Heart right ventricle (tissue), 16 donors: ENCODE data around the gene FECH. TPM values are rescaled to one million over a fixed set of nuclear protein-coding genes. Genes with fewer than 3 reads are reported as not detected.
A peak's percentile ranks its signal among the peaks of the same experiment; 100 is the strongest.

ENCODE experiments used
- ATAC-seq, 8 donors: fragments of 200-7000 bp; cut with Tn5 transposase; one replicate each; pipeline ENCODE4 v1.9.1; 2020; ENCODE audit warnings: mild to moderate bottlenecking in 8 of 8, moderate library complexity in 8 of 8, moderate number of reproducible peaks in 1 of 8
- DNase-seq, 2 donors: peaks; one replicate each; pipeline ENCODE4 v3.0.0-alpha.2; 2020
- H3K27ac ChIP-seq, 10 donors: fragments of 200-600 bp; sonication (generic) in 2 of 10; one replicate each; pipeline versions ENCODE4 v1.5.0 to v1.8.0; 2020 to 2022; ENCODE audit warnings: mild to moderate bottlenecking in 3 of 10
- H3K27me3 ChIP-seq, 7 donors: fragments of 200-600 bp; one replicate each; pipeline ENCODE4 v1.8.0; 2021 to 2022; ENCODE audit warnings: mild to moderate bottlenecking in 2 of 7
- H3K36me3 ChIP-seq, 9 donors: fragments of 200-600 bp; sonication (generic) in 1 of 9; one replicate each; pipeline versions ENCODE4 v1.5.0 to v1.8.0; 2020 to 2022; ENCODE audit warnings: mild to moderate bottlenecking in 2 of 9
- H3K4me1 ChIP-seq, 9 donors: fragments of 200-600 bp; sonication (generic) in 1 of 9; one replicate each; pipeline versions ENCODE4 v1.5.0 to v1.8.0; 2020 to 2022; ENCODE audit warnings: mild to moderate bottlenecking in 4 of 9
- H3K4me3 ChIP-seq, 10 donors: fragments of 200-600 bp; sonication (generic) in 2 of 10; one replicate each; pipeline versions ENCODE4 v1.5.0 to v1.8.0; 2020 to 2022; ENCODE audit warnings: mild to moderate bottlenecking in 7 of 10, moderate library complexity in 2 of 10
- H3K9me3 ChIP-seq, 11 donors: fragments of 200-600 bp in 10 of 11; sonication (generic) in 2 of 11; one replicate each; pipeline versions ENCODE4 v1.5.0 to v1.8.0; 2013 to 2022; ENCODE audit warnings: mild to moderate bottlenecking in 2 of 11, control low read depth in 1 of 11, moderate library complexity in 1 of 11
- CTCF ChIP-seq, 9 donors: fragments of 200-600 bp; sonication (generic) in 2 of 9; IDR thresholded peaks; one replicate each; pipeline versions ENCODE4 v1.5.0 to v1.8.0; 2021 to 2022; ENCODE audit warnings: antibody characterized with exemption in 9 of 9, mild to moderate bottlenecking in 5 of 9, moderate library complexity in 1 of 9
- WGBS, 2 donors: extraction: QIAGEN DNeasy Blood & Tissue Kit; methylation state at CpG; one replicate each; pipeline ENCODE4 v1.1.7; 2013; ENCODE audit warnings: inconsistent platforms in 1 of 2; 5-methylcytosine and 5-hydroxymethylcytosine counted together
- intact Hi-C, 10 donors: fragments of 100-400 bp; cut with DNase I; formaldehyde crosslinking; loops; one replicate each; pipeline versions ENCODE4 v1.11.1 to v1.14.2; 2022
- long read RNA-seq, 3 donors: library from polyadenylated mRNA; unstranded; transcript quantifications; one replicate each; pipeline ENCODE4 v2.0.0, GENCODE V29; 2020 to 2021
- polyA plus RNA-seq, 2 donors: library from polyadenylated mRNA; stranded (reverse); fragments of 200-250 nt; gene quantifications; one replicate each; pipeline ENCODE4 v1.2.3, GENCODE V29; 2013
- total RNA-seq, 10 donors: library from RNA; stranded (reverse); fragmentation: NEBNext Ultra II Directional in 3 of 10; extraction: Animal tissue kit (Norgen Biotek cat#: 25700) in 3 of 10; gene quantifications; one replicate each; pipeline versions ENCODE4 v1.2.1 to v1.2.4, GENCODE V29; 2021 to 2023
- donor health status: Arrhythmogenic right ventricular cardiomyopathy.
- donor health status: ischemic (EF 13 %, LVEDD 7.1; RV severe dilation, severe dysfunction).
- donor health status: healthy with polysubstance abuse.
- donor health status: DM: no; HTN: yes; CAD: no.
- donor health status: DM: no; HTN: no; CAD: no.
- donor health status: ischemic (EF 25% LVEDD 6.9; RV normal size, moderate dysfunction).
- donor health status: ischemic (EF 25% LVEDD 5.7; RV mildly dilated, moderate dysfunction).
- donor health status: healthy.
- donor health status: DM: yes; HTN: yes; CAD: no.
- donor health status: Ischemic cardiomyopathy.
- donor health status: ischemic (EF 35%, LVEDD 5.7; RV mildly dilated, moderate dysfunction).
- donor health status: nonischemic (EF 11% LVEDD 7.7; RV severe dilation, severe dysfunction).
- donor health status: DM: yes; HTN: yes; CAD: no.
- donor health status: PGD.
- donor health status: ischemic (EF 29% LVEDD 5.4; RV normal size, mild dysfunction).
- donor health status: nonischemic (EF 23%, LVEDD 6.1; RV moderate dilation, normal function).

Gene FECH, protein sequence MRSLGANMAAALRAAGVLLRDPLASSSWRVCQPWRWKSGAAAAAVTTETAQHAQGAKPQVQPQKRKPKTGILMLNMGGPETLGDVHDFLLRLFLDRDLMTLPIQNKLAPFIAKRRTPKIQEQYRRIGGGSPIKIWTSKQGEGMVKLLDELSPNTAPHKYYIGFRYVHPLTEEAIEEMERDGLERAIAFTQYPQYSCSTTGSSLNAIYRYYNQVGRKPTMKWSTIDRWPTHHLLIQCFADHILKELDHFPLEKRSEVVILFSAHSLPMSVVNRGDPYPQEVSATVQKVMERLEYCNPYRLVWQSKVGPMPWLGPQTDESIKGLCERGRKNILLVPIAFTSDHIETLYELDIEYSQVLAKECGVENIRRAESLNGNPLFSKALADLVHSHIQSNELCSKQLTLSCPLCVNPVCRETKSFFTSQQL
- total RNA-seq (10 to 100 TPM; 30.7 to 55.7 (median 40.5) TPM), polyA plus RNA-seq (1 to 10 TPM; 4.3 to 9.1 TPM)
- long read RNA-seq, donor 1, transcript FECH-201 (11 exons, 3,853 nt), result major isoform, 40 of 51 reads
- long read RNA-seq, donor 1, partial matches to known transcripts, result 4 of 51 reads
- long read RNA-seq, donor 1, other reads (novel, unspliced or antisense), result 5 of 51 reads
- long read RNA-seq, donor 2, transcript FECH-201 (11 exons, 3,853 nt), result major isoform, 54 of 63 reads
- long read RNA-seq, donor 2, partial matches to known transcripts, result 5 of 63 reads
- long read RNA-seq, donor 2, other reads (novel, unspliced or antisense), result 2 of 63 reads
- long read RNA-seq, donor 3, transcript FECH-202 (11 exons, 2,526 nt), result minor isoform, 7 of 100 reads
- long read RNA-seq, donor 3, transcript FECH-201 (11 exons, 3,853 nt), result major isoform, 73 of 100 reads
- long read RNA-seq, donor 3, partial matches to known transcripts, result 12 of 100 reads
- long read RNA-seq, donor 3, other reads (novel, unspliced or antisense), result 7 of 100 reads

GRCh38 chr18:57586251-57587049 lies at the start of gene FECH:
FECH (minus strand) TSS chr18:57586702; CDS start chr18:57586620, 82 bp downstream.
- intact Hi-C loops, result loop anchor here in 1 of 10 donors (5.0 kb wide), 1 partner anchor 36 kb away; the partner anchor contains the start of gene NARS1
- Histone ChIP-seq H3K4me1 (peaks cover 8 to 26% (median 15%) of the 10 kb centered on the region in 9 donors), H3K9me3 (no peaks in the 10 kb centered on the region), H3K27ac (peak within 1 kb of the TSS; percentile 30 to 93 (median 86)), H3K4me3 (peak within 1 kb of the TSS; percentile 65 to 97 (median 80)), H3K36me3 (peaks cover 0 to 14% (median 0%) of the 10 kb centered on the region in 9 donors), H3K27me3 (no peaks in the 10 kb centered on the region)
- TF ChIP-seq CTCF (IDR thresholded peaks at IDR 0.05), result peak in 4 of 9 donors; percentile 5 to 35 (median 10)
- ATAC-seq, result peak; percentile 97 to 99 (median 98)
- WGBS, 2 donors, result 0 to 1% methylated on average over 80 of the region's 80 CpGs
- DNase-seq, result peak; percentile 85 to 89

DNA sequence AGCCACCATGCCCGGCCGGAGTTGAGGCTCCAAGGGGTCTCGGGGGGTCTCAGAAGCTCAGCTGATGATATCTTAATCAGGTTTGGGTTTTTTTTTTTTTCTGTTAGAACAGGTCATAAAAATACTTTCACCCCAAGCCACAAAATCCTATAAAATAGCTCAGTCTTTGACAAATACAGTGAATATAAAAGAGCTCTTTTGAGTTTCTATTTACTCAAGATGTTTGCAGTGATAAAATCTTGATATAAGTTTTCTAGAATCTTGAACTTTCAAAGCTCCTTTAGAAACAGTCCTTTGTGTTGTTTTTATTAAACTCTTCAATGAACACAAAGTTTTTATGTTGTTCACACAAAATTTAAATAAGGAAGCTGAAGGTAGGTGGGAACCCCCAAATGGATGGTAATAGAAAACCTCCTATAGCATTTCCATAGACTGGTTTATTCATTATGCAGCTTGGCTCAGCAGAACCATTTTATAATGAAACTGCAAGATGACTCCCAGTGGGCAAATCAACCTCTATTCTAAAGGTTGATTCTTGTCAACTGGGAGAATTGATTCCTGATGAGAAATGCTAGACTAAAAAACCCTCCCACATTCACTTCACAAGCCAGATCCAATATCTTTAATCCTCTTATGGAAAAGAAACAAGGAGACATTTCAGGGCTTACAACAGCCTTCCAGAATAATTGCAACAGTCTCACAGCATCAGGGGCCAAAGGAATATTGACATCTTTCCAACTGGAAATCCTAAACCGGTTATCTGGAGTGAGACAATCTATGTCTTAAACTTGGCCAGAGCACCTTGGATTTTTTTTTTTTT lies 48.7 kb upstream of the FECH start:
- WGBS, 2 donors, result 73 to 79% methylated on average over 4 of the region's 4 CpGs
- Histone ChIP-seq H3K9me3 (no peaks in the 10 kb centered on the region), H3K4me1 (peaks cover 0 to 16% (median 6%) of the 10 kb centered on the region in 9 donors), H3K36me3 (peaks cover 0 to 8% (median 0%) of the 10 kb centered on the region in 9 donors), H3K27ac (no peak overlapping the region), H3K27me3 (no peaks in the 10 kb centered on the region), H3K4me3 (no peak overlapping the region)
- ATAC-seq (peak in 1 of 8 donors; percentile 48), DNase-seq (no peak)
- intact Hi-C loops, result loop anchor here in 5 of 10 donors (10.0 kb wide), 5 partner anchors 60 to 490 kb away; partner anchors contain the start of genes NEDD4L (in 2 of the 5) and ATP8B1 (in 1 of the 5)
- no peak for TF ChIP-seq CTCF (IDR thresholded peaks at IDR 0.05)

DNA sequence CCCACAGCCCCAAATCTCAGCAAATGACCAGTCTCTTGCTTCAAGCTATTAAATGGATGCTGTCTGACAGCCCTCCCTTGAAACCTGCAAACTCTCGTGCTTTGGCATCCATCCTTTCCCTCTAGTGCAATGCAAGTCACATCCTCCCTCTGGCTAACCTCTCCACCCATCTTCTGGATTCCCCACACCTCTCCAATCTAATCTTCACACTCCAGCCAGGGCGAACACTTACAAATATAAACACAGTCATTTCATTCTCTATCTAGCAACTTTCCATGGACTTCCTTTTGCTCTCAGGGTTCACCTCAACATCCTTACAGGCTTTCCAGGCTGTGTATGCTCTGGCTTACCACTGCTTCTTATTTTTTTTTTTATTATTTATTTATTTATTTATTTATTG lies 45.2 kb upstream of the FECH start:
- Histone ChIP-seq H3K4me3 (no peak overlapping the region), H3K27ac (peak overlapping the region in 1 of 10 donors; percentile 91), H3K36me3 (no peaks in the 10 kb centered on the region), H3K27me3 (no peaks in the 10 kb centered on the region), H3K9me3 (no peaks in the 10 kb centered on the region), H3K4me1 (peaks cover 0 to 19% (median 7%) of the 10 kb centered on the region in 9 donors)
- no peak for TF ChIP-seq CTCF (IDR thresholded peaks at IDR 0.05)
- intact Hi-C loops, result loop anchor here in 6 of 10 donors (5.0 to 10.0 kb wide), 6 partner anchors 63 to 493 kb away; partner anchors contain the start of genes NEDD4L (in 2 of the 6) and ATP8B1 (in 1 of the 6)
- no peak for DNase-seq
- ATAC-seq, result no peak
- WGBS, 2 donors, result 77 to 87% methylated on average over 2 of the region's 2 CpGs
